K562 (cell line): ENCODE data around the gene AP5Z1. TPM values are rescaled to one million over a fixed set of nuclear protein-coding genes. Genes with fewer than 3 reads are reported as not detected.

ENCODE experiments used
- ATAC-seq: fragments of 200-7000 bp; cut with Tn5 transposase; 3 replicates; pipeline ENCODE4 v1.9.1; 2020; ENCODE audit warnings: moderate library complexity
- BruUV-seq: library from RNA; stranded (reverse); fragments of 400-500 nt; replicated peaks from 2 replicates; lab custom pipeline; 2021; lab: Mats Ljungman, UMichigan
- CTCF ChIA-PET: fragments of 300-600 bp; formaldehyde crosslinking; extraction: SDS; loops from one replicate; lab custom pipeline; 2021; ENCODE audit warnings: low intra/inter-chr PET ratio; lab: Yijun Ruan, JAX
- POLR2A ChIA-PET: fragments of 300-600, 350-650 bp; sonication (Branson Sonifier 250); formaldehyde crosslinking; extraction: SDS; loops from one replicate; lab custom pipeline; 2021; ENCODE audit warnings: antibody characterized with exemption, inconsistent platforms; lab: Yijun Ruan, JAX
- DNase-seq, 4 experiments: peaks; one replicate each; pipeline versions ENCODE4 v3.0.0 to v3.0.0-alpha.2; 2011 to 2018; ENCODE audit warnings: low spot score in 3 of 4, mixed read lengths in 3 of 4; ENCODE audit errors: extremely low read depth in 1 of 4
- FAIRE-seq: peaks from 2 replicates; lab custom pipeline; 2011; peaks lifted over from hg19 to GRCh38; lab: Jason Lieb, UNC
- H2AFZ ChIP-seq: 2 replicates; pipeline ENCODE4 v1.6.0; 2011; ENCODE audit warnings: low read depth, low read length, control low read depth, inconsistent platforms
- H3K27ac ChIP-seq: fragments of 200-600 bp; 3 replicates; pipeline ENCODE4 v1.8.0; 2011; ENCODE audit warnings: low read depth, mild to moderate bottlenecking, control low read depth, inconsistent platforms, low read length, moderate library complexity, mixed read lengths; ENCODE audit errors: extremely low read depth
- H3K27me3 ChIP-seq, 2 experiments: fragments of 300-600 bp in 1 of 2; 2 replicates in 1 of 2; 3 replicates in 1 of 2; pipeline versions ENCODE4 v1.6.0 to v1.8.0; 2011; ENCODE audit warnings: inconsistent platforms in 2 of 2, low read length in 2 of 2, mild to moderate bottlenecking in 1 of 2, mixed read lengths in 1 of 2, moderate library complexity in 1 of 2; ENCODE audit not compliant: control insufficient read depth in 2 of 2, insufficient read depth in 2 of 2
- H3K36me3 ChIP-seq: fragments of 300-600 bp; 3 replicates; pipeline ENCODE4 v1.8.0; 2011; ENCODE audit warnings: mild to moderate bottlenecking, low read length, inconsistent platforms; ENCODE audit not compliant: control insufficient read depth, insufficient read depth
- H3K4me1 ChIP-seq, 2 experiments: fragments of 200-600 bp in 1 of 2; replicated peaks in 1 of 2; 2 replicates in 1 of 2; 3 replicates in 1 of 2; pipeline versions ENCODE4 v1.5.1 to v1.8.0; 2011; ENCODE audit warnings: inconsistent platforms in 2 of 2, low read length in 2 of 2, mild to moderate bottlenecking in 1 of 2, mixed read lengths in 1 of 2, moderate library complexity in 1 of 2; ENCODE audit not compliant: control insufficient read depth in 2 of 2, insufficient read depth in 2 of 2
- H3K4me2 ChIP-seq: 2 replicates; pipeline ENCODE4 v1.6.1; 2011; ENCODE audit warnings: low read length, control low read depth, inconsistent platforms, mixed read lengths; ENCODE audit not compliant: insufficient read depth
- H3K4me3 ChIP-seq: fragments of 200-600 bp; sonication (generic), shearing (Covaris generic); 2 replicates; pipeline ENCODE4 v1.5.1; 2016; ENCODE audit warnings: control low read depth, inconsistent platforms
- H3K79me2 ChIP-seq: fragments of 200-600 bp; 3 replicates; pipeline ENCODE4 v1.8.0; 2011; ENCODE audit warnings: low read length, inconsistent platforms; ENCODE audit not compliant: control insufficient read depth, insufficient read depth
- H3K9ac ChIP-seq, 2 experiments: 2 replicates each; pipeline versions ENCODE4 v1.6.0 to v1.6.1; 2011; ENCODE audit warnings: low read depth in 2 of 2, low read length in 2 of 2, control low read depth in 1 of 2, inconsistent platforms in 1 of 2, mild to moderate bottlenecking in 1 of 2, mixed read lengths in 1 of 2; ENCODE audit not compliant: insufficient read depth in 1 of 2
- H3K9me1 ChIP-seq: one replicate; pipeline ENCODE4 v1.6.0; 2011; ENCODE audit warnings: inconsistent platforms, mild to moderate bottlenecking, low read length, moderate library complexity; ENCODE audit not compliant: control insufficient read depth, insufficient read depth
- H3K9me3 ChIP-seq: replicated peaks from 2 replicates; pipeline ENCODE4 v1.5.1; 2011; ENCODE audit warnings: low read depth, low read length, inconsistent platforms; ENCODE audit not compliant: control insufficient read depth, insufficient read depth
- H4K20me1 ChIP-seq: replicated peaks from 2 replicates; pipeline ENCODE4 v1.6.1; 2011; ENCODE audit warnings: low read length, inconsistent platforms, mixed read lengths; ENCODE audit not compliant: control insufficient read depth, insufficient read depth
- DNMT1 ChIP-seq: fragments of 450-650 bp; IDR thresholded peaks from 2 replicates; pipeline ENCODE4 v1.6.1; 2016; ENCODE audit warnings: antibody characterized with exemption, mild to moderate bottlenecking
- PTBP1 ChIP-seq: fragments of 200-400 bp; formaldehyde crosslinking; IDR thresholded peaks from 2 replicates; pipeline ENCODE4 v1.6.1; 2017; ENCODE audit warnings: low read depth, low read length
- ZNF140 ChIP-seq: fragments of 250-450 bp; sonication (Bioruptor Pico); IDR thresholded peaks from 2 replicates; pipeline ENCODE4 v1.8.0; 2021; ENCODE audit warnings: moderate library complexity, mild to moderate bottlenecking, inconsistent platforms
- ZNF165 ChIP-seq: fragments of 250-450 bp; sonication (Bioruptor Pico); IDR thresholded peaks from 2 replicates; pipeline ENCODE4 v1.4.0; 2020; ENCODE audit warnings: borderline replicate concordance
- WGBS: fragments of 100-300 bp; shearing (Covaris generic); methylation state at CpG from one replicate; pipeline ENCODE4 v1.1.6; 2016; ENCODE audit warnings: low coverage, mixed read lengths; ENCODE audit not compliant: insufficient coverage; ENCODE audit errors: missing lambda C conversion rate; 5-methylcytosine and 5-hydroxymethylcytosine counted together
- in situ Hi-C: fragments of 300-500 bp; cut with MboI; formaldehyde crosslinking; loops from 4 replicates; pipeline ENCODE4 v1.15.0; 2018; ENCODE audit warnings: inconsistent platforms, mixed read lengths
- intact Hi-C: fragments of 100-400 bp; cut with micrococcal nuclease; formaldehyde crosslinking; loops from 2 replicates; pipeline ENCODE4 v1.14.2; 2022
- polyA plus RNA-seq, 8 experiments: library from polyadenylated mRNA; depleted of rRNA in 4 of 8; stranded (reverse) in 5 of 8; unstranded in 3 of 8; fragments of >200 nt; fragmentation: Nextera tagmentation in 2 of 8; fragmentation: Illumina TruSeq in 1 of 8; extraction: Ambion mirVana in 2 of 8; extraction: Trizol in 1 of 8; gene quantifications; 2 replicates each; pipeline versions ENCODE4 v1.2.1 to v1.2.3, GENCODE V29; 2011 to 2014; ENCODE audit warnings: inconsistent platforms in 1 of 8, missing spikeins in 1 of 8
- total RNA-seq, 7 experiments: library from RNA; depleted of rRNA in 6 of 7; stranded (reverse); fragments of >200 nt in 6 of 7; fragmentation: Illumina TruSeq in 2 of 7; extraction: Trizol in 2 of 7; gene quantifications; 2 replicates each; pipeline versions ENCODE4 v1.2.1 to v1.2.3, GENCODE V29; 2011 to 2021; ENCODE audit warnings: low replicate concordance in 1 of 7
- TF ChIP-seq, protein P1 (sequence below): sonication (generic); formaldehyde crosslinking; IDR thresholded peaks from 2 replicates; pipeline ENCODE4 v1.8.1; 2023; ENCODE audit warnings: mild to moderate bottlenecking, missing genetic modification reagents, moderate library complexity

AP5Z1 gene
- total and polyA plus RNA-seq, 9 of the 15 experiments (the other 6 are each of a cell fraction or from before 2014, with no cell fraction given) = 0.06 to 31.1 (median 6.4) TPM

DNA sequence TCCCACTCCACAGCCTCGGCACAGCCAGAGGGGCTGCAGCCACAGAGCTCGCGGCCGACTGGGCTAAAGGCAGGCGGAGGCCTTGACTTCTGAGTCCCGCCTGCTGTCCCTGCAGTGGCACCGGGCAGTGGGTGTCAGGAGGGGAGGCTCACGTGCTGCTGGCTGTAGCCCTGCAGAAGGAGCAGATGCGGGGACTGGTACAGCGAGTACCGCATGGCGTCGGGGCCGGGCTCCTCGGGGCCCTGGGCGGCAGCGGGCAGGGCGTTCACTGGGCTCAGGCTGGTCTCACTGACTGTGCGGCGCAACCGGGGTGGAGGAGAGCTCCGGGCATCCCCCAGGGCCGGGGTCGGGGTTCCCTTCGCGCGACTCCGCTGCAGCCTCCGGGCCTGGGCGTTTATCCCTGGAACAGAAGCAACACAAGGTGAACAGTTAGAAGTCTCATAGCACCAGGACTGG is 60.8 kb downstream of the AP5Z1 start:
- Histone ChIP-seq H3K36me3 (no peaks in the 10 kb centered on the region), H3K9ac (no peak overlapping the region), H3K9me1 (no peaks in the 10 kb centered on the region), H2AFZ (no peak overlapping the region), H3K4me2 (no peak overlapping the region), H3K4me1 (peaks cover 0 to 38% of the 10 kb centered on the region in 2 experiments; a peak in 2 of 5 replicates), H3K27ac (no peak overlapping the region), H4K20me1 (peaks cover 5% of the 10 kb centered on the region), H3K9me3 (no peaks in the 10 kb centered on the region), H3K79me2 (no peaks in the 10 kb centered on the region; the same call in 2 of the 3 replicates), H3K27me3 (no peaks in the 10 kb centered on the region), H3K4me3 (no peak overlapping the region)
- WGBS = 78% methylated on average over 10 of the region's 30 CpGs
- POLR2A ChIA-PET = no interaction called here
- BruUV-seq = no TSS peak
- TF ChIP-seq, protein P1, sequence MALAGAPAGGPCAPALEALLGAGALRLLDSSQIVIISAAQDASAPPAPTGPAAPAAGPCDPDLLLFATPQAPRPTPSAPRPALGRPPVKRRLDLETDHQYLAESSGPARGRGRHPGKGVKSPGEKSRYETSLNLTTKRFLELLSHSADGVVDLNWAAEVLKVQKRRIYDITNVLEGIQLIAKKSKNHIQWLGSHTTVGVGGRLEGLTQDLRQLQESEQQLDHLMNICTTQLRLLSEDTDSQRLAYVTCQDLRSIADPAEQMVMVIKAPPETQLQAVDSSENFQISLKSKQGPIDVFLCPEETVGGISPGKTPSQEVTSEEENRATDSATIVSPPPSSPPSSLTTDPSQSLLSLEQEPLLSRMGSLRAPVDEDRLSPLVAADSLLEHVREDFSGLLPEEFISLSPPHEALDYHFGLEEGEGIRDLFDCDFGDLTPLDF (CRISPR knock-in tag) = no peak
- TF ChIP-seq PTBP1 (no peak), DNMT1 (no peak), ZNF165 (CRISPR knock-in tag) (no peak), ZNF140 (no peak)
- CTCF ChIA-PET = no interaction called here
- DNase-seq (no peak), FAIRE-seq (no peak), ATAC-seq (no peak)
- intact Hi-C loops (no loop called here), in situ Hi-C loops (no loop called here)
